ENCODE results near the gene COL16A1. TPM values are rescaled to one million over a fixed set of nuclear protein-coding genes. Genes with fewer than 3 reads are reported as not detected.

The COL16A1 gene
- total RNA-seq, 1 donor from 2014 or later, result 121 TPM

DNA sequence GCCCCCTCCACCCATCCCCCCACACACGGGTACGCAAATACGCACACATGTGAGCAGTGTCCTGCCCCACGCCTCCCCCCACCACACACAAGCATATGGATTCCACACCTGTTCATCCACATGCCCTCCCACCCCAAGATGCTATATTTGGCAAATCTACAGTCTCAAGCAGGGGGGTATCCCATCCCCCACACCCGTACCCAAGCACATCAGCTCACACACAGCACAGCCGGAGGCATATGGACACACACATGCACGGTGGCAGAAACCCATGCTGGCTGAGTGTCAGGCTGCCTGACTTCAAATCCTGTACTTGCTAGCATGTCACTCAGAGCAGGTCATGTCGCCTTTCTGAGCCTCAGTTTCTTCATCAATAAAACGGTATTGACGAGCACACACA lies 10.6 kb downstream of the COL16A1 start:
- TF ChIP-seq, protein P1, sequence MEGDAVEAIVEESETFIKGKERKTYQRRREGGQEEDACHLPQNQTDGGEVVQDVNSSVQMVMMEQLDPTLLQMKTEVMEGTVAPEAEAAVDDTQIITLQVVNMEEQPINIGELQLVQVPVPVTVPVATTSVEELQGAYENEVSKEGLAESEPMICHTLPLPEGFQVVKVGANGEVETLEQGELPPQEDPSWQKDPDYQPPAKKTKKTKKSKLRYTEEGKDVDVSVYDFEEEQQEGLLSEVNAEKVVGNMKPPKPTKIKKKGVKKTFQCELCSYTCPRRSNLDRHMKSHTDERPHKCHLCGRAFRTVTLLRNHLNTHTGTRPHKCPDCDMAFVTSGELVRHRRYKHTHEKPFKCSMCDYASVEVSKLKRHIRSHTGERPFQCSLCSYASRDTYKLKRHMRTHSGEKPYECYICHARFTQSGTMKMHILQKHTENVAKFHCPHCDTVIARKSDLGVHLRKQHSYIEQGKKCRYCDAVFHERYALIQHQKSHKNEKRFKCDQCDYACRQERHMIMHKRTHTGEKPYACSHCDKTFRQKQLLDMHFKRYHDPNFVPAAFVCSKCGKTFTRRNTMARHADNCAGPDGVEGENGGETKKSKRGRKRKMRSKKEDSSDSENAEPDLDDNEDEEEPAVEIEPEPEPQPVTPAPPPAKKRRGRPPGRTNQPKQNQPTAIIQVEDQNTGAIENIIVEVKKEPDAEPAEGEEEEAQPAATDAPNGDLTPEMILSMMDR (IDR thresholded peaks at IDR 0.05; ENCODE audit: insufficient read depth, low read length, severe bottlenecking), result no peak
- no peak for DNase-seq (ENCODE audit: low read depth)
- FAIRE-seq, result no peak
- H3K36me3 ChIP-seq (ENCODE audit: control insufficient read depth, insufficient read depth, low read length), result peaks cover 54% of the 10 kb centered on the region
- no peaks in the 10 kb centered on the region for H3K27me3 ChIP-seq (ENCODE audit: control insufficient read depth, insufficient read depth, low read length)
- no peak overlapping the region for H3K4me3 ChIP-seq (ENCODE audit: low read depth, low read length)

DNA sequence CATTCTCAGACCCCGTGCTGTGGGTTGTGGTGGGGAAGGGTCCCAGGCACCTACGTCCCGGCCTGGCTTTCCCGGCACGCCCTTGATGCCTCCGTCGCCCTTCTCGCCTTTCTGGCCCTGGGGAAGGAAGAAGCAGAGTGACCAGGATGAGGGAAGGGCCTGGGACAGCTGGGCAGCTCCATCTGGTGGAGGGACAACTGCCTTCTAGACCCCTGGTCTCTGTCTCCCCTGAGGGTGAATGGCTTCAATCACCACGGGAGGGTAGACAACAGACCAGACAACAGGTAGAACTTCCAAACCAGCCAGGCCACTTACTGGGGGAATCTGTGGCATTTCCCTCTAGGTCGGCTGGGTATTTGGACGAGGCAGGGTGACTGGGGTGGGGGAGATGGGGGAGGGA lies 11.9 kb downstream of the COL16A1 start:
- H3K36me3 ChIP-seq (ENCODE audit: control insufficient read depth, insufficient read depth, low read length), result peaks cover 49% of the 10 kb centered on the region
- TF ChIP-seq, protein P1 (IDR thresholded peaks at IDR 0.05; ENCODE audit: insufficient read depth, low read length, severe bottlenecking), result no peak
- H3K27me3 ChIP-seq (ENCODE audit: control insufficient read depth, insufficient read depth, low read length), result no peaks in the 10 kb centered on the region
- DNase-seq (ENCODE audit: low read depth), result no peak
- no peak overlapping the region for H3K4me3 ChIP-seq (ENCODE audit: low read depth, low read length)
- no peak for FAIRE-seq

DNA sequence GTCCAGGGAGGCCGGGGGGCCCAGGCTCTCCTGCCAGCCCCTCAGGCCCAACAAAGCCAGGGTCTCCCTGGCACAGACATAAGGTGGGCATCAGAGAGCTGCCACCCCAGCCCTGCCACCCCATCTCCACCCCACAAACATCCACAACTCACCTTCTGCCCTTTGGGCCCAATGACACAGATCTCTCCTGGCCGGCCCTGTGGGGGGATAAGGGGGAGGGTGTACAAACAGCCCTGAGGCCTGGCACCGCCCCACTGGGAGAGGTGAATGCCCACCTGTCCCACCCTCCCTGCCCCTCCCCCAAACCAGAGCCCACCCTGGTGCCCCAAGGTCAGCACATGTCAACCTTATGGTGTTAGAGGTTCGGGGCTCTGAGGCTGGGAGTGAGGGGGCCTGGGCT lies 12.4 kb downstream of the COL16A1 start:
- no peak for FAIRE-seq
- H3K4me3 ChIP-seq (ENCODE audit: low read depth, low read length), result no peak overlapping the region
- no peak for DNase-seq (ENCODE audit: low read depth)

DNA sequence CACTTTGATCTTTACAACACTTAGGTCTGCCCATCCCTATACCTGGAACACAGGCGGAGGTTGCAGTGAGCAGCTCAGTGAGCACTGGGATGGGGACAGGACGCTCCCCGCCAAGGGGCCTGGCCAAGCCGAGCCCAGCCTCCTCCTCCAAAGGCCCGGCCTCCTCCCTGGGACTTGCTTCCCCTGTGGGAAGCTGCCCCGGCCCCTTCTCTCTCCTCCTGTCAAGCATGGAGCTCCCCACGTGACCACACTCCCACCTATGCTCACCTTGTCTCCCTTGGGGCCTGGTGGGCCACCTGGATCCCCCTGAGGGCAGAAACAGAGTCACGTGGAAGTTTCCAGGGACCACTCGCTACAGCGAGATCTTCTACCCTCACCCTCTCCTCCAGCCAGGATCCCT lies 12.9 kb downstream of the COL16A1 start:
- no peaks in the 10 kb centered on the region for H3K27me3 ChIP-seq (ENCODE audit: control insufficient read depth, insufficient read depth, low read length)
- H3K36me3 ChIP-seq (ENCODE audit: control insufficient read depth, insufficient read depth, low read length), result peaks cover 50% of the 10 kb centered on the region
- no peak for FAIRE-seq

More for the DNA sequence above, 12.4 kb downstream of the COL16A1 start:
- H3K27me3 ChIP-seq (ENCODE audit: control insufficient read depth, insufficient read depth, low read length), result no peaks in the 10 kb centered on the region
- peaks cover 47% of the 10 kb centered on the region for H3K36me3 ChIP-seq (ENCODE audit: control insufficient read depth, insufficient read depth, low read length)
- TF ChIP-seq, protein P1 (IDR thresholded peaks at IDR 0.05; ENCODE audit: insufficient read depth, low read length, severe bottlenecking), result no peak

DNA sequence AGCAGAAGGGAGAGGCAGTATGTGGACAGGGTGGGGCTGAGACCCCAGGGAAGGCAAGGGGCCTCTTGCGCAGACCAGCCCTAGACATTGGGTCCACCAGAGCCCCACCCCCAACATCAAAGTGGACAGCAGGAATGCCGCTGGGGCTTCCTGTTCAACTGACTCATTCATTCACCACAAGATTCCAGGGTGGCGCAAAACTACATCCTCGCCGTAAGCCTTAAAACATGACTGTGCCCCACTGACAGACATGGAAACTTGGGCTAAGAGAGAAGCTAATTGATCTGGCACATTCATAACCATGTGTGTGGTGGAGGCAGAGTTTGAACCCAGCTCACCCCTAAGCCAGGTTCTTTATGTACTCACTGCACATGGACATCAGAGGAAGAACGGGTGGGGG lies 14.0 kb downstream of the COL16A1 start:
- H3K27me3 ChIP-seq (ENCODE audit: control insufficient read depth, insufficient read depth, low read length), result no peaks in the 10 kb centered on the region
- peaks cover 48% of the 10 kb centered on the region for H3K36me3 ChIP-seq (ENCODE audit: control insufficient read depth, insufficient read depth, low read length)
- no peak overlapping the region for H3K4me3 ChIP-seq (ENCODE audit: low read depth, low read length)
- DNase-seq (ENCODE audit: low read depth), result peak; percentile 95
- peak; percentile 89 for FAIRE-seq
- TF ChIP-seq, protein P1 (IDR thresholded peaks at IDR 0.05; ENCODE audit: insufficient read depth, low read length, severe bottlenecking), result no peak

More for the DNA sequence above, 12.9 kb downstream of the COL16A1 start:
- H3K4me3 ChIP-seq (ENCODE audit: low read depth, low read length), result no peak overlapping the region
- no peak for DNase-seq (ENCODE audit: low read depth)
- TF ChIP-seq, protein P1 (IDR thresholded peaks at IDR 0.05; ENCODE audit: insufficient read depth, low read length, severe bottlenecking), result no peak

DNA sequence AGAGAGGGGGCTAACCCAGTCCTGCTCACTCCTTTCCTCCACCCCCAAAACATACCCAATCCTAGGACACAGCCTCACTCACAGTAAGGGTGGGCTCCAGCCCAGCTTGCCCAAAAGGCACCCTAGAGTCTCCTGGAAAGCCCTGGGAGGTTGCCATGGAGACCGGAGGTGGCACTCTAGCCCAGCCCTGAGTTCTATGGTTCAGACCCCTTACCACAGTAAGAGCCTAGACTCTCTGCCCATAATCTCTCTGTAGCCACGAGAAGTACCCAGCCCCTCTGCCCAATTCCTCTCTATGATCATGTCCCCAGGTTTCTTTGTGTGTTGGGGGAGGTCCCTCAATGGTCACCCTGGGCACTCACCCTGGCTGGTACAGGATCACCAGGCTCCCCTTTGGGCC lies 14.4 kb downstream of the COL16A1 start:
- Histone ChIP-seq H3K4me3 (ENCODE audit: low read depth, low read length) (no peak overlapping the region), H3K27me3 (ENCODE audit: control insufficient read depth, insufficient read depth, low read length) (no peaks in the 10 kb centered on the region), H3K36me3 (ENCODE audit: control insufficient read depth, insufficient read depth, low read length) (peaks cover 44% of the 10 kb centered on the region)
- DNase-seq (ENCODE audit: low read depth) (no peak), FAIRE-seq (no peak)
- TF ChIP-seq, protein P1 (IDR thresholded peaks at IDR 0.05; ENCODE audit: insufficient read depth, low read length, severe bottlenecking), result no peak
